NCI-H774 (cell line): ENCODE data around the gene RBFOX2.
A peak's percentile ranks its signal among the peaks of the same experiment; 100 is the strongest.
"Not testable (repeated sequence)": the region's sequence is repeated elsewhere in the genome, so short reads cannot be mapped to it uniquely, and the experiment has no call there.

Experiments used
- DNase-seq: peaks from one replicate; lab custom pipeline; 2025; lab: John Stamatoyannopoulos, UW

Gene RBFOX2

GRCh38 chr22:35734517-35734827 lies 294.2 kb downstream of the RBFOX2 start:
- no peak for DNase-seq

- DNase-seq: no peak
These were observed 294.7 kb downstream of the RBFOX2 start for GRCh38 chr22:35733791-35734516.

GRCh38 chr22:35733036-35733435 lies 295.6 kb downstream of the RBFOX2 start:
- no peak for DNase-seq

GRCh38 chr22:35732116-35732515 lies 296.5 kb downstream of the RBFOX2 start:
- no peak for DNase-seq

- DNase-seq: no peak
These were observed 297.3 kb downstream of the RBFOX2 start for GRCh38 chr22:35731321-35731720.

GRCh38 chr22:35729309-35729698 lies 299.3 kb downstream of the RBFOX2 start:
- no peak for DNase-seq

GRCh38 chr22:35728639-35729308 lies 299.9 kb downstream of the RBFOX2 start:
- DNase-seq: peak; percentile 55

GRCh38 chr22:35727436-35727835 lies 301.2 kb downstream of the RBFOX2 start:
- DNase-seq: no peak

GRCh38 chr22:35726933-35727332 lies 301.7 kb downstream of the RBFOX2 start:
- DNase-seq: no peak

- no peak for DNase-seq
These were observed 302.2 kb downstream of the RBFOX2 start for GRCh38 chr22:35726398-35726797.

- DNase-seq: no peak
These were observed 303.1 kb downstream of the RBFOX2 start for GRCh38 chr22:35725521-35725920.

- no peak for DNase-seq
These were observed 306.7 kb downstream of the RBFOX2 start for GRCh38 chr22:35721960-35722359.

- DNase-seq: no peak
These were observed 309.3 kb downstream of the RBFOX2 start for GRCh38 chr22:35719212-35719875.

GRCh38 chr22:35717572-35717971 lies 311.1 kb downstream of the RBFOX2 start, which contains the start of gene APOL5:
TSS of gene APOL5 (plus strand) at chr22:35717872. CDS start at chr22:35717872, 0 bp downstream.
- no peak for DNase-seq

GRCh38 chr22:35712672-35713071 lies 316.0 kb downstream of the RBFOX2 start:
- DNase-seq: no peak

GRCh38 chr22:35711336-35711735 lies 317.3 kb downstream of the RBFOX2 start:
- no peak for DNase-seq

- DNase-seq: no peak
These were observed 319.7 kb downstream of the RBFOX2 start for GRCh38 chr22:35708917-35709316.

- DNase-seq: no peak
These were observed 320.2 kb downstream of the RBFOX2 start for GRCh38 chr22:35708453-35708852.

GRCh38 chr22:35705141-35705540 lies 323.5 kb downstream of the RBFOX2 start:
- DNase-seq: no peak

GRCh38 chr22:35703861-35704584 lies 324.6 kb downstream of the RBFOX2 start:
- no peak for DNase-seq

GRCh38 chr22:35699852-35700251 lies 328.8 kb downstream of the RBFOX2 start:
- not testable (repeated sequence) for DNase-seq

- no peak for DNase-seq
These were observed 331.5 kb downstream of the RBFOX2 start for GRCh38 chr22:35697142-35697541.

- DNase-seq: no peak
These were observed 333.4 kb downstream of the RBFOX2 start for GRCh38 chr22:35695202-35695601.
